A204.1 (cell line): ENCODE measurements around the gene DBN1.

Experiments used
- FAIRE-seq: peaks from 2 replicates; lab custom pipeline; 2012; peaks lifted over from hg19 to GRCh38; lab: Jason Lieb, UNC

The DBN1 gene

DNA sequence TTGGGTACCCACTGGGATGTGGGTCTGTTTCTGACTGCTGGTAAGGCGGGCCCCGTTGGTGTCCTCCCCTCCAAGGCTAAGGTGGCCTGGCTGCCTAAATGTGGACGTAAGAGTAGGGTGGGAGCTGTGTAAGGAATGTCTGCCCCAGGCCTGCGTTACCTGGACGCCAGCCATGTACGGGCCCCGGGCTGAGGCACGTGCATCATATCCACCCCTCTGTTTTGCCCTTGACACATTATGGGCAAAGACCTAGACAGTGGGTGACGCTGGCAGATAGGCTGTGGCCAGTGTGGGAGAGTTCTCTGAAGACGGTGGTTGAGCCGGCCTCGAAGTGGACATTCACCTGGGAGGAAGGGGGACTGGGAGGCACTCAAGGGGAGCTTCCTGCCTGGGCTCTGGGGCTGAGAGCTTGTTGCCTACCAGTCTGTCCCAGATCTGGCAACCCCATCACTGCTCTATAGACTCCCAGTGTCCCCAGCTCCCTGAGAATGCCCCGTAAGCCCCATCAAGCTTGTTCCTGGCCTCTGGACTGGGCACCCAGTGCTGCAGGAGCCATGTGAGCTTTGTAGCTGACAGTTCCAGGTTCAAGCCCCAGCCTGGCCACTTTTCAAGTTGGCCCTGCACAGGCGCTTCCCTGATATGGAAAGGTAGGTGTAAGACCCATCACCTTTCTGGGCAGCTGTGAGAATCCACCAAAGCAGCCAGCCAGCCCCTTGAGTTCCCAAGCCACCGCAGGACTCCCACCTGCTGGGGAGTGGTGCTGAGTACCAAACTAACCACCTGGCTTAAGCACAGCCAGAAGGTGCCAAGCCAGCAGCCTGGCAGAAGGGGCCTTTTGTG, 30.1 kb downstream of the DBN1 start:
- no peak for FAIRE-seq

DNA sequence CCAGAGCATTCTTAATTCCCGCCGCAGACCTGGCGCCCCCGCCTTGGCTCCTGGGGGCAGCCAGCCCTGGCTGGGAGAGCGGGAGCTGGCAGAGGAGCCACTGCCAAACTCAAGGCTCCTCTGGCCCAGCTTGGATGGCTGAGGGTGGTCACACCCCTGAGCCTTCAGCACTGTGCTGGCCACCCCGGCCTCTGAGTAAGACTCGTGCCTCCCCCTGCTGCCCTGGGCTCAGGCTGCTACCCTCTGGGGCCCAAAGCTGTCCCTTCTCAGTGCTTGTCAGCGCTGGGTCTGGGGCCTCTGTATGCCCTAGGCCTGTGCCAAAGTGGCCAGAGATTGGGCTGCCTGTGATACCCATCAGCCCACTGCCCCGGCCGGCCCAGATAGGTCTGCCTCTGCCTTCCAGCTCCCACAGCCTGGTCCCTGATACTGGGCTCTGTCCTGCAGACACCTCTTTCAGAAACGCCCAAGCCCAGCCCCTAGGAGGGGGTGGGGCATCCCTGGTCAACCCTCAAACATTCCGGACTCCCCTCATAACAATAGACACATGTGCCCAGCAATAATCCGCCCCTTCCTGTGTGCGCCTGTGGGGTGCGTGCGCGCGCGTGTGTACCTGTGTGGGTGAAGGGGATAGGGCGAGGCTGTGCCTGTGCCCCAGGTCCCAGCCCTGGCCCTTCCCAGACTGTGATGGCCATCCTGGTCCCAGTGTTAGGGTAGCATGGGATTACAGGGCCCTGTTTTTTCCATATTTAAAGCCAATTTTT, 31.2 kb downstream of the DBN1 start:
- no peak for FAIRE-seq

DNA sequence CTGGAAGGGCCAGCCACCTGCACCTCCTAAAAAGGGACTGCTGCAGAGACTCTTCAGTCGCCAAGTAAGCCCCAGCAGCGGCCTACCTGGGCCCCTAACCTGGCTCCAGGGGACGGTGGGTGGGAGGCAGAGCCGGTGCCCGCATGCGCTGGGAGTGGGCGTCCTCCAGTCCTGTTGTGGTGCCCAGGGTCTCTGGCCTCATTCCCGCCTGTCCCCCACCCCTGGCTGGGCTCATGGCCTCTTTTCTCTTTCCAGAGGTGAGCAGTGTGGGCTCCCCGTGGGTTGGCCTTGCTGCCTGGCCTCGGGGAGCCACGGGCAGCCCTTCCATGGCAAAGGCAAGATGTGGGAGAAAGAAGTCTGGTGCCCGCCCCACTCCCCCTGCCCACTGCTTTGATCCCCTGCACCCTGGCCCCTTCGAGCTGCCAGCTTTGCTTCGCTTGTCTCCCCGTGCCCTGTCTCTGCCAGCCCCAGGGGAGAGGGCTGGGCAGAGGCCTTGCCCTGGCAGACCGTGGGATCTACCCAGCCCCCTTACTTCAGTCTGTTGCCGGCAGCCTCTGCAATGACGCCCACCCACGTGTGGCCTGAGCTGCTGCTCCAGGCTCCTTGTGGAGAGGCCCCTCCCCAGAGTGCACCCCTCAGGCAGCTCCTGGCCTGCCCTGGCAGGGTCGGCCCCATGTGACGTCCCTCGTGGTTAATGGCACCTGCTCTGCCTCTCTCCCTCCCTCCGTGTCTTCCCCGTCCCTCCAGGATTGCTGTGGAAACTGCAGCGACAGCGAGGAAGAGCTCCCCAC, 32.2 kb downstream of the DBN1 start:
- no peak for FAIRE-seq

DNA sequence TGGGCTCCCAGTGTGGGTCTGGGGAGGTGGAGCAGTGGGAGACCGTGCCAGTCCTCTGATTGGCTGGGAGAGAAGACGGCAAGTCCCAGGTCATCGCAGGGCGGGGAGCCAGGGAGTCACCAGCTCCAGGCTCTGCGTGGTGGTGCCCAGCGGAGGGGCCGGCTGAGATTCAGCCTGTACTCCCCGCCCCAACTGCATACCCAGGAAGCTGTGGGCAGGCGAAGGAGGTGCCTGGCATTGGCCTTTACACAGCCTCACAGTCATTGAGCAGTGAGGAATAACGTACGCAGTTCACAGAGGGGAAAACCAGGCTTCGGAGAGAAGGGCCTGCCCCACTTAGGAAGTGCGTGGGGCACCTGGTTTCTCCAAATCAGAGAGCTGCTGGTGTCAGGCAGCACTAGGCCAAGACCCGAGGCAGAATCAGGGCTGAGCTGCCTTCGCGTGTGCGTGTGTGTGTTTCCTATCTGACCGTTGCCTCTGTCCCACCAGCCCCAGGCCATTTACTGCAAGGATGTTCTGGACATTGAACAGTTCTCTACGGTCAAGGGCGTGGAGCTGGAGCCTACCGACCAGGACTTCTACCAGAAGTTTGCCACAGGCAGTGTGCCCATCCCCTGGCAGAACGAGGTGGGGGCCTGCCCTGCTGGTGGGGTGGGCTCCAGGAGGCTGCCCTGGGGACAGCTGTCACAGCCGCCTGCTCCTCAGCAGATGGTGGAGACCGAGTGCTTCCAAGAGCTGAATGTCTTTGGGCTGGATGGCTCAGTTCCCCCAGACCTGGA, 33.0 kb downstream of the DBN1 start:
- FAIRE-seq: no peak

DNA sequence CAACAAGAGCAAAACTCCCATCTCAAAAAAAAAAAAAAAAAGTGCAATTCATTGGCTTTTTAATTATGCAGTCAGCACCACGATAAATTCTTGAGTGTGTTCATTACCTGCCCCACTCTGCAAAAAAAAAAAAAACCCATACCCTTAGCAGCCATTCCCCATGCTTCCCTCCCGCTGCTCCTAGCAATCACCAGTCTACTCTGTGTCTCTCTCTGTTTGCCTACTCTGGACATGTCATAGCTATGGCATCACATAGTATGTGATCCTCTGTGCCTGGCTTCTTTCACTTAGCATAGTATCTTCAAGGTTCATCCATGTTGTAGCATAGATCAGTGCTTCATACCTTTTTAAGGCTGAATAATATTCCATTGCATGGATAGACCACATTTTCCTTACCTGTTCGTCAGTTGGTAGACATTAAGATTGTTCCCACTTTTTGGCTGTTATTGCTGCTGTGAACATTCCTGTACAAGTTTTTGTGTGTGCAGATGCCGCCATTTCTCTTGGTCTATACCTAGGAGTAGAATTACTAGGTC, 33.8 kb downstream of the DBN1 start:
- FAIRE-seq: no peak

DNA sequence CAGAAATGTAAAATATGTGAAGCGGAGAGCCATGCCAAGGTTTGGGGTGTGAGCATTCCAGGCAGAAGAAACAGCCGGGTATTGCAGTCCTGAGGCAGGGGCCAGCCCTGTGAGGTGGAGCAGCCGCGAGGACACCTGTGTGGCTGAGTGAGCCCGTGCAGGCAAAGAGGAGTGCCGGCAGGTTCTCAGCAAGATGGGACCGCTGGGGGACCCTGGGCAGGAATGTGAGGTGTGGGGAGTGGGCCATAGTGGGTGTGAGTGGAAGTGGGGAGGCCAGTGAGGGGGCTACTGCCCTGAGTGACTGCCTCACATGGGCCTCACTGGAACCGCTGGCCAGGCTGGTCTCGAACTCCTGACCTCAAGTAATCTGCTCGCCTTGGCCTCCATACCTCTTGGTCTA, 35.0 kb downstream of the DBN1 start:
- no peak for FAIRE-seq

DNA sequence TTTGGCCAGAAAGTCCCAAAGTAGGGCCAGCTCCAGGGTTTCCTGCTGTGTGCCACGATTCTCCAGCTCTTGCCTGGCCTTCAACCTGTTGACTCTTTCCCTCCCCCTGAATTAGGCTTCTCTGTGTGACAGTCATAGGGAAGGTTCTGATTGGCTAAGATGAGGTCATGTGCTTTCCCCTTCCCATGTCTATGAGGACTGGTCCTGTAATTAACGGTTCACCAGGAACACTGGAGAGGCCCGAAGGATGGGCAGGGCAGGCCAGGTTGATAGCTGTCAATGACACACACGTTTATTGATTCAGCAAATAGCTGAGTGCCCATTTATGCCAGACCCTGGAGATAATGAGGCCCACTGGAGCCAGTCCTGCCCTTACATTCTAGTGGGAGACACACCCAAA, 35.8 kb downstream of the DBN1 start:
- no peak for FAIRE-seq

DNA sequence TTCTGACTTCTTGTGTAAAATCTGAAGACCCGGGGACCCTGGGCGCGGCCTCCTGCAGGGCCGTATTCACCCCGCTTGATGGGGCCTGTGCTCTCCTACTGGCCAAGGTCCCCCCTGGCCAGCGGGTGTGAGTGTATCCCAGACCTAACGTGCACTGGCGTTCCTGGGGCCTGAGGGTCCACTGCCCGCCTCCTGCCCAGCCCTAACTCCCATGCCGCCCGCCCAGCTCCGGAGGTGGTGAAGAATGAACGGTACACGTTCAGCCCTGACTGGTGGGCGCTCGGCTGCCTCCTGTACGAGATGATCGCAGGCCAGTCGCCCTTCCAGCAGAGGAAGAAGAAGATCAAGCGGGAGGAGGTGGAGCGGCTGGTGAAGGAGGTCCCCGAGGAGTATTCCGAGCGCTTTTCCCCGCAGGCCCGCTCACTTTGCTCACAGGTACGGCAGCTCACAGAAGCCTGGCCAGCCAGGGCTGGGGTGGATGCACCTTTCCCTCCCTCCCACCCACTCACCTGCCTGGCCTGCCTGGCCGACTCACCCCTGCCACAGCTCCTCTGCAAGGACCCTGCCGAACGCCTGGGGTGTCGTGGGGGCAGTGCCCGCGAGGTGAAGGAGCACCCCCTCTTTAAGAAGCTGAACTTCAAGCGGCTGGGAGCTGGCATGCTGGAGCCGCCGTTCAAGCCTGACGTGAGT, 37.4 kb downstream of the DBN1 start:
- no peak for FAIRE-seq

DNA sequence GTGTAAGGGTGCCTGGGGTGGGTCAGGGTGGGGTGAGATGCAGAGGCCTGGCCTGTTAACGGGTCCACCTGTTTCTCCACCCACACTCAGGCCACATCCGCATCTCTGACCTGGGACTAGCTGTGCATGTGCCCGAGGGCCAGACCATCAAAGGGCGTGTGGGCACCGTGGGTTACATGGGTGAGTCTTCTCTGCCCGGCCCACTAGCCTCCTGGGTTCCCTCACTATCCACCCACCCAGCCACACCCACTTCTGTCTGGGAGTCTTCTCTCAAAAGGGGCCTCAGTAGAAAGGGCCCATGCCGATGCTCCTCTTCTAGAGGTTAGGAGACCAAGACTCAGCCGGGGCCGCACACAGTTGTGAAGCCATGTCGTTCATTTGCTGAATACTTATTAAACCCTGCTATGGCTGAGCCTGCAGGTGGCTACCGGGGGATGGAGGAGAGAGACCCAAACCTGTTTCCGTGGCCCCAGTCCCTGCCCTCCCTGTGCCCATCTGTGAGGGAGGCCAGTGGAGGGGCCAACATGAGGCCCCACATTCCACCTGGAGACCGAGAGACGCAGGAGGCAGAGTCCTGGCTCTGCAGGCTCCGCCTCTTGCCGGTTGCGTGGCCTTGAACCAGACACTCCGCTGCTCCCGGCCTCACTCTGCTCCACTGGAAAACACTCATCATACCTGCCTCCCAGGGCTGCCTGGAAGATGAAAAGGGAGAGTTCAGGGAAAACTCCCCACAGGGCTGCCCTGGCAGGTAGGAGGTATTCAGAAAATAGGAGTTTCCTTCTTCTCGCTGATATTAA, 38.3 kb downstream of the DBN1 start:
- FAIRE-seq: no peak

DNA sequence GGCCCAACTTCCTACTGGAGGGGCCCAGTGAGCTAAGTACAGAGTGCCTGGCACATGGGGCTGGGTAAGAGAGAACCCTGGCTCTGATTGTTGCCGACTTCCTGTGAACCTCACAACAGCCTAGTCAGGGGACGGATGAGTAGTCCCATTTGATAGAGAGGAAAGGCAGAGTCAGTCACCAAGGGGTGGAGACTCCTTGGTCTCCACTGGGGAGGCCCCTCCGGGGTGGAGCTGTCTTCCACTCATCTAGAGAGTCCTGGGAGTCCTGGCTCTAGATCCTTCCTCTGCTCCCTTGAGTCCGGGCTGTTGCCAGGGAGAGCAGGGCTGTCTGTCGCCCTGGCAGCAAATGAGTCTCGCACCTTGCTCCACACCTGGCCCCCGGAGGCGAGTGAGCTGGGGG, 39.0 kb downstream of the DBN1 start:
- FAIRE-seq: no peak

DNA sequence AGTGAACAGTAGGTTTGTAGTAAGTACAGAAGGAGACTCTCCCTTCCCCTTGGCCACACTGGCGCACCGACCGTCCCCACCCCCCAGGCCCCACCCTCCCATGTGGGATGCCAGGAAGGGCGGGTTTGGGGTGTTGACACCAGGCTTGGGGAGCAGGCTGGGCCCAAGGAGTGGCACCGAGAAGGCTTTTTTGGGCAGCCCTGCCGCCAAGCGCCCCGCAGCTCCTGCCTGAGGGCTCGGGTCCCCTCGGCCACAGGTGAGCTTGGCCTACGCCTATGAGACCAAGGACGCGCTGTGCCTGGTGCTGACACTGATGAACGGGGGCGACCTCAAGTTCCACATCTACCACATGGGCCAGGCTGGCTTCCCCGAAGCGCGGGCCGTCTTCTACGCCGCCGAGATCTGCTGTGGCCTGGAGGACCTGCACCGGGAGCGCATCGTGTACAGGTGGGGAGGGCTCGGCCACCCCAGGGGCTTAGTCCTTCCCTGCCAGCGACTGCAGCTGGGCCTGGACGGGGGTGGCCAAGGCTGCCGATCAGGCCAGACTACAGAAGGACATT, 39.7 kb downstream of the DBN1 start:
- no peak for FAIRE-seq

DNA sequence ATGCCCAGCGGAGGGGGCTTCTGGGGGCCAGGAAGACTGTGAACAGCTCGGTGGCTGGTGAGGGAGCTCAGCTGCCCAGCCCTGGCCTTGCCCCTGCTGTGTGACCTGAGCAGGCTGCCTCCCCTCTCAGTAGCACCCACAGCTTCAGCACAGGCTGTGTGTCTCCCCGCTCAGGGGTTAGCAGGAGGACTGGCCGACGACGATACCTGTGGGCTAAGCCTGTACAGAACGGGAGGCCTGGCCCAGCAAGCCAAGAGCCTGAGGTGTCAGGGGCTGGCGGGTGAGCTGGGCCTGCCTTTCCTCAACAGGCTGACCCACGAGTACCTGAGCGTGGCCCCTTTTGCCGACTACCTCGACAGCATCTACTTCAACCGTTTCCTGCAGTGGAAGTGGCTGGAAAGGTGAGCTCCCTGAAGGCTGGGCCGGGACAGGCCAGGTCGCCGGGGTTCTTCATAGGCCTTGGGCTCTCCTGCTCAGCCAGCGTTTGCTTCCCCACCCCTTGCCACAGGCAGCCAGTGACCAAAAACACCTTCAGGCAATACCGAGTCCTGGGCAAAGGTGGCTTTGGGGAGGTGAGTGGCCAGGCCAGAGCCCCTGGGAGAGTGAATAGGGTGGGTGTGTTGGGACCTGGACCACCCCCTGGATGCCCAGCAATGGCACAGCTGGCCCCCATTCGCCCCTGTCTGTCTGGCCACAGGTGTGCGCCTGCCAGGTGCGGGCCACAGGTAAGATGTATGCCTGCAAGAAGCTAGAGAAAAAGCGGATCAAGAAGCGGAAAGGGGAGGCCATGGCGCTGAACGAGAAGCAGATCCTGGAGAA, 40.4 kb downstream of the DBN1 start:
- FAIRE-seq: no peak

DNA sequence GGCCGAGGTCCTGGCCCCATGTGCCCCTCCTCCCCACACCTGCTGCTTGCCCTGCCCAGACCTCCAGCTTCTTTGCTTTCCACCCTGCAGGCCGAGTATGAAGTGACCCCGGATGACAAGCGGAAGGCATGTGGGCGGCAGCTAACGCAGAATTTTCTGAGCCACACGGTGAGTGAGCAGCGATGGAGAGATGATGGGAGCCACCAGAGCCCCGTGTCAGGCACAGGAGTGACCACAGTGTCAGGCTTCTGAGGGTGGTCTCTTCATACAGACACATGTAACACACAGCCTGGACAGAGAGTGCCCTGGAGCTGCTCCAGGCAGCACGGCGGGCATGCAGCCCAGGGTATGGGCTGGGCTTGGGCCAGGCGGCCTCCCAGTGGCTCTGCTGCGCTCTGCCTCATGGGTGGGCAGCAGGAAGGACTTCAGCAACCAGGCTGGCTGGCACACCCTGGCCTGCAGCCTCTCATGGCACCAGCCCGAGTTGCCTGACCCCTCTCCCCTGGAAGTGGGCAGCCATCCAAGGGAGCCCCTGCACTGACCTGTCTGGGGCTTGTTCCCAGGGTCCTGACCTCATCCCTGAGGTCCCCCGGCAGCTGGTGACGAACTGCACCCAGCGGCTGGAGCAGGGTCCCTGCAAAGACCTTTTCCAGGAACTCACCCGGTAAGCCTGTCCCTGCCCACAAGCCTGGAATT, 41.1 kb downstream of the DBN1 start:
- FAIRE-seq: no peak

DNA sequence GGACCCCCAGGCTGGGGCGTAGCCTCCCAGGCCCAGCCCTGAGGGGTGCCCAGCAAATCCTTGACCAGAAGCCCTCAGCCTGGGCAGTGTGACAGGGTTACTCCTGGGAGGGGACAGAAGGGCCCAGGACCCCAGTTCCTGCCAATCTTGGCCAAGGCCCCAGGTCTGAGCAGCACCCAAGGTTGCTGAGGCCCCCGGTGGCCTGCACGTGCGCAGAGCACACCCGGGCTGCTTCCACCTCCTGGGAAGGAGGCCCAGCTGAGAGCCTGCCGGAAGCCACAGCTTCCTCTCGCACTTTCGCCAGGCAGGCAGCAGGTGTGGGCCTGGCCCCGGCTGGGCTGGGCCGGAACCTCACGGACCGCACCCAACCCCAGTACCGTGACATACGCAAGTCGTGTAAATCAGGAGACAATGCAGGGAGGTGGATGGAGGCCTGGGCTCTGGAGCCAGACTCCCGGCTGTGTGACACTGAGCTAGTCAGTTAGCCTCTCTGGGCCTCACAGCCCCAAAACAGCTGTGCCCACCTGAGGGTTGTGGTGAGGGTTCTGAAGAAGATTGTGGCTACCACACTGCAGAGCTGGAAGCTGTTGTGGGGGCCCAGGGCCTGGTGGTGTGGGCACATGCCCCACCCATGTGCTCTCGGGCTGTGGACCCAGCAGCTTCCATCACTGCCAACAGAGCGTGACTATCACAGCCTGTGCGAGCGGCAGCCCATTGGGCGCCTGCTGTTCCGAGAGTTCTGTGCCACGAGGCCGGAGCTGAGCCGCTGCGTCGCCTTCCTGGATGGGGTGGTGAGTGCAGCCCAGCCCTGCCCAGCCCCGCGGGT, 41.9 kb downstream of the DBN1 start:
- FAIRE-seq: no peak

DNA sequence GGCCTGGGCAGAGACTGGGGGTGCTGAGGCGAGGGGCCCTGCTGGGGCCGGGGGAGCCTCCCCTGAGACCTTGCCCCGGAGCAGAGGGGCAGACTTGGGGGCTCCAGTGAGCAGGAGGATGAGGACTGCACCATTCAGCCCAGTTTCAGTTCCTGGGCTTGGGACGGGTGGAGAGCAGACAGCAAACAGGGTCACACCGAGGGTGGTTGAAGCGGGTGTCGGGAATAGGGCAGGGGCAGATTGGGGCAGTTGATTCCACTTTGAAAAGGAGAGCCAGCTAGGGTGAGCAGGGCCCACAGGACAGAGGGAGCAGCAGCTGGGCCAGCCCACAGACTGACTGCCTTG, 42.5 kb downstream of the DBN1 start:
- no peak for FAIRE-seq

DNA sequence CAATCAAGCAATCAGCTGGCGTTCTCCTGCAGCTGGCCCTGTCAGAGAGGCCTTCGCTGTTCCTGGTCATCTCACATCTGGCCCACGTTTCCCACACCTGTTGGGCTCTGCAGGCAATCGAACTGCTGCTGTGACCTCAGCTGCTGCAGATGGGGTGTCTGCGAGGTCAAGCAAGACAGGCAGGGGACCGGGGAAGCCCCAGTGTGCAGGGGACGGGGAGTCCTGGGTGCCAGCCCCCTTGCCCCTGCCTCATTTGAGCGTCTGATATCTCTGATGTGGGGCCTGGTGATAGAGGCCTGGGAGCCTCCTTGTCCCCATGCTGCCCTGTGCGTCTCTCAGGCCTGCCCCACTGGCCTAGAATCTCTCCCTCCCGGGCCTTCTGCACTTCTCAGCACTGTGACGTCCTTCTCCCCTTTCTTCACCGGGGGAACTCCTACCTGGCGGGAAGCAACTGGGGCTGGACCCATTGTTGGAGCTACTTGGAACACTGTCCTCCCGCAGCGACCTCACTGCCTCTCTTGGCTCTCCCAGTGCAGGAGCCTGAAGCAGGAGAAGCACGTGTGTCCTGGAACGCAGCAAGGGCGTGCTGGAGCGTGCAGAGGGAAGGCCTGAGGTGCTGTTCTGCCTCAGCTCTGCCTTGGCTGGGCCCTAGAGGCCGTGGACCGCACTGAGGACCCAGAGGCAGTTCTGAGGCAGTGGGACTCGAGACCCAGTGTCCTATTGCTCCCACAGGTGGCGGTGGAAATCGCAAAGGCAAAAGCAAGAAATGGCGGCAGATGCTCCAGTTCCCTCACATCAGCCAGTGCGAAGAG, 43.1 kb downstream of the DBN1 start:
- FAIRE-seq: no peak
